Pulmonary artery endothelial cell (primary cell): ENCODE measurements around the gene PBRM1. TPM values are rescaled to one million over a fixed set of nuclear protein-coding genes. Genes with fewer than 3 reads are reported as not detected.

Experiments
- DNase-seq: peaks from one replicate; pipeline ENCODE4 v3.0.0-alpha.2; 2011; ENCODE audit warnings: low read depth, low spot score
- total RNA-seq: library from RNA; depleted of rRNA; stranded (reverse); fragments of >200 nt; gene quantifications from 2 replicates; pipeline ENCODE4 v1.2.3, GENCODE V29; 2014

The PBRM1 gene
- total RNA-seq, 1 donor from 2014 or later: 63.0 TPM

GRCh38 chr3:52511509-52511908, 174.2 kb downstream of the PBRM1 start:
- no peak for DNase-seq

- DNase-seq: no peak
Observed at GRCh38 chr3:52509753-52510328, 175.9 kb downstream of the PBRM1 start.

- no peak for DNase-seq
Observed at GRCh38 chr3:52507359-52507758, 178.4 kb downstream of the PBRM1 start.

GRCh38 chr3:52506266-52506966, 179.3 kb downstream of the PBRM1 start:
- DNase-seq: no peak

- DNase-seq: no peak
Observed at GRCh38 chr3:52504977-52505376, 180.7 kb downstream of the PBRM1 start.

- DNase-seq: no peak
Observed at GRCh38 chr3:52503788-52504424, 181.8 kb downstream of the PBRM1 start.

GRCh38 chr3:52502808-52503350, 182.8 kb downstream of the PBRM1 start:
- no peak for DNase-seq

- DNase-seq: no peak
Observed at GRCh38 chr3:52502001-52502400, 183.7 kb downstream of the PBRM1 start.

GRCh38 chr3:52501046-52501445, 184.7 kb downstream of the PBRM1 start:
- no peak for DNase-seq

GRCh38 chr3:52498137-52499054, 187.3 kb downstream of the PBRM1 start:
- no peak for DNase-seq

- DNase-seq: peak; percentile 55
Observed at GRCh38 chr3:52495777-52496602, 189.7 kb downstream of the PBRM1 start.

Other genes starting within 250 kb of the PBRM1 start
- gene SEMA3G, start 240.8 kb downstream of the PBRM1 start, total RNA-seq: 2.1 and 6.4 TPM in 2 replicates
- gene TNNC1, start 231.9 kb downstream of the PBRM1 start, total RNA-seq: 0.18 TPM in 1 of 2 replicates, not detected in the other
- gene NISCH, start 230.3 kb downstream of the PBRM1 start, total RNA-seq: 57.2 and 88.7 TPM in 2 replicates
- 189 and 237 TPM in 2 replicates for gene STAB1, start 190.6 kb downstream of the PBRM1 start, total RNA-seq
- 50.1 and 53.8 TPM in 2 replicates for gene NT5DC2, start 152.1 kb downstream of the PBRM1 start, total RNA-seq
- 5.1 and 7.5 TPM in 2 replicates for gene UQCC5, start 149.3 kb downstream of the PBRM1 start, total RNA-seq
- gene GNL3, start 119 bp upstream of the PBRM1 start, total RNA-seq: 124 and 133 TPM in 2 replicates
- 70.2 and 76.6 TPM in 2 replicates for gene GLT8D1, start 19.9 kb upstream of the PBRM1 start, total RNA-seq
- 53.0 and 65.0 TPM in 2 replicates for gene SPCS1, start 20.2 kb upstream of the PBRM1 start, total RNA-seq
- 16.4 and 25.5 TPM in 2 replicates for gene NEK4, start 85.0 kb upstream of the PBRM1 start, total RNA-seq
- gene ITIH1, start 91.7 kb upstream of the PBRM1 start, total RNA-seq: not detected in 2 replicates
- not detected in 2 replicates for gene ITIH3, start 108.9 kb upstream of the PBRM1 start, total RNA-seq
- 0.49 and 0.53 TPM in 2 replicates for gene ITIH4, start 144.8 kb upstream of the PBRM1 start, total RNA-seq
- gene MUSTN1, start 149.1 kb upstream of the PBRM1 start, total RNA-seq: not detected in 2 replicates
- gene STIMATE, start 211.6 kb upstream of the PBRM1 start, total RNA-seq: 12.3 and 20.3 TPM in 2 replicates